HG03159 (cell line): ENCODE data around the gene LRRIQ4.

ENCODE experiments used
- ATAC-seq: cut with Tn5 transposase; IDR thresholded peaks from one replicate; pipeline ENCODE4 v1.9.1; 2021; ENCODE audit warnings: mild to moderate bottlenecking, moderate library complexity; ENCODE audit not compliant: unreplicated experiment

The LRRIQ4 gene

GRCh38 chr3:169812332-169813235 is at the start of gene LRRIQ4, which contains the start of gene LRRC34:
TSS of gene LRRIQ4 (plus strand) at chr3:169812870. CDS start at chr3:169821922, 9,052 bp downstream.
TSS of gene LRRC34 (minus strand) at chr3:169812904. CDS start at chr3:169812548, 356 bp downstream.
- ATAC-seq = peak; percentile 68

DNA sequence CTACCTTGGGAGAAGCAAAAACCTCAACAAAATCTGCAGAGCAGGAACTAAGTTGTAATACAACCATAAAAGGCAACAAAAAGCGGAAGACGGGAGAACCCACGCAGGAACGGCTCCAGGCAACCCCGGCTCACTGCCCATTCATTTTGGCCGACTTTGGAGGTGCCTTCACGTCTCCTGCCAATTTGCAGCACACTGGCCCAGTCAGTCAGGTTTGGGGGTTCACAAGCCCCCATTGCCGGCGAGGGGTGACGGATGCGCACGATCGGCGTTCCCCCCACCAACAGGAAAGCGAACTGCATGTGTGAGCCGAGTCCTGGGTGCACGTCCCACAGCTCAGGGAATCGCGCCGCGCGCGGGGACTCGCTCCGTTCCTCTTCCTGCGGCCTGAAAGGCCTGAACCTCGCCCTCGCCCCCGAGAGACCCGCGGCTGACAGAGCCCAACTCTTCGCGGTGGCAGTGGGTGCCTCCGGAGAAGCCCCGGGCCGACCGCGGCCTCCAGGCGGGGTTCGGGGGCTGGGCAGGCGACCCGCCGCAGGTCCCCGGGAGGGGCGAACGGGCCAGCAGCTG is 48.3 kb upstream of the LRRIQ4 start:
- peak; percentile 35 for ATAC-seq

DNA sequence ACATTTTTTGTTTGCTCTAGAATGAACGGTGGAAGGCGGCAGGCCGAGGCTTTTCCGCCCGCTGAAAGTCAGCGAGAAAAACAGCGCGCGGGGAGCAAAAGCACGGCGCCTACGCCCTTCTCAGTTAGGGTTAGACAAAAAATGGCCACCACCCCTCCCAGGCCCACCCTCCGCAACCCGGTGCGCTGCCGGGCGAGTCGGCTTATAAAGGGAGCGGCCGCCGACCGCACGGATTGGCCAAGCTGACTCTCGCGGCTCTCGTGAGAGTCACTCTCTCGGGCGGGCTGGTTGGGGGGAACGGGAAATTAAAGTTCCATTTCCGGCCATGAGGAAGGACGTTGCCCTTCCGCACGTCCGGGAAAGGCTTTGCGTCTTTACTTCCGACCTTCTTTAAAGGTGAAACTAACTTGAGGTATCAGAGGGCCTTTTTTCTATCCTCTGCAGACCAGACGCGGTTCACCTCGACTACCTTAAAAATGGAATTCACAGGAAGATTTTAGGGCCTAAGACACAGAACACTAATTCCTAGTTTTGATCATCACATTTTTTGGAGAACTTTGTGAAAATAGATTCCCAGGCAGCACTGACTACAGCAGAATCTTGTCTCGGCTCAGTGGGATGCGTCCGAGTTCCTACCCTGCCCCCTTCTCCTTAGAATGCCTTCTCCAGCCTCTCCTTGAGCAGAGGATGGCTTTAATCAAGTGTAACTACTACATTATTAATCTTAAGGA is 47.6 kb upstream of the LRRIQ4 start, which contains the start of gene TERC:
TSS of gene TERC (minus strand) at position 179 of the 731 bp plus-strand sequence.
- peak; percentile 77 for ATAC-seq

GRCh38 chr3:169769287-169770181 is 43.1 kb upstream of the LRRIQ4 start, which contains the start of gene ACTRT3:
TSS of gene ACTRT3 (minus strand) at chr3:169769561. CDS start at chr3:169769520, 41 bp downstream.
- ATAC-seq = peak; percentile 26

- ATAC-seq = no peak
Measured at GRCh38 chr3:169771497-169772304, 41.0 kb upstream of the LRRIQ4 start.

- ATAC-seq = peak; percentile 5
Measured at GRCh38 chr3:169772305-169772896, 40.3 kb upstream of the LRRIQ4 start.

GRCh38 chr3:169772897-169773816 is 39.5 kb upstream of the LRRIQ4 start, which contains the start of gene MYNN:
TSS of gene MYNN (plus strand) at chr3:169773396. CDS start at chr3:169774296, 900 bp downstream.
- ATAC-seq = peak; percentile 87

DNA sequence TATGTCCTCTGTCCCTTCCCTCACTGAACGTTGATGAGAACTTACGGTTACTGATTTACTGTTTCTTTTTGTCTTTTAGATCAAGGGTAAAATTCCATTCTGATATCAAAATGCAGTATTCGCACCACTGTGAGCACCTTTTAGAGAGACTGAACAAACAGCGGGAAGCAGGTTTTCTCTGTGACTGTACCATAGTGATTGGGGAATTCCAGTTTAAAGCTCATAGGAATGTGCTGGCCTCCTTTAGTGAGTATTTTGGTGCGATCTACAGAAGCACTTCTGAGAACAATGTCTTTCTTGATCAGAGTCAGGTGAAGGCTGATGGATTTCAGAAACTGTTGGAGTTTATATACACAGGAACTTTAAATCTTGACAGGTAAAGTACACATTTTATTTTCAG is 38.5 kb upstream of the LRRIQ4 start:
- no peak for ATAC-seq

- no peak for ATAC-seq
Measured at GRCh38 chr3:169777822-169778221, 34.8 kb upstream of the LRRIQ4 start.

GRCh38 chr3:169780742-169781141 is 31.9 kb upstream of the LRRIQ4 start:
- no peak for ATAC-seq

DNA sequence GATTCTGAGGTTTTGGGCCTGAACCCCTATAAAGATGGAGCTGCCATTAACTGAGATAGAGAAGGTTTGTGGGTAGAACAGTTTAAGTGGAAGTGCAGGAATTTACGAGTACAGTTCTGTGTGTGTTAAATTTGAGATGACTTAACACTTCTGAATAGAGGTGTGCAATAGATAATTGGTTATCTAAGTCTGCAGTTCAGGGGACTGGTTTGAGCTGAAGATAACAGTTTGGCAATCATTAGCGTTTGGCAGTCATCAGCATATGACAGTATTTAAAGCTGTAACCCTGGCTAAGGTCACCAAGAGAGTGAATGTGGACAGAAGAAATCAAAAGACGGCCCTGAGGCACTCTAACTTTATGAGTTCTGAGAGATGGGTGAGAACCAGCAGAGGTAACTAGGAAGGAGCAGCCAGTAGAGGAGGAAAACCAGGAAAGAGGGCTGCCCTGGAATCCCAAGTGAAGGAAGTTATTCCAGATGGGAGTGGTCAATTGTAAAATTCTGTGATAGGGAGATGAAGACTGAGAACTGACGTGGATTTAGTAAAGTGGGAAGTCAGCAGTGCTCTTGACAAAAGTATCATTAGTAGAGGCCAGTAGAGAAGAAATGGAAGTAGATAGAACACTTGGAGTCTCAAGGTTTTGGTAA is 31.3 kb upstream of the LRRIQ4 start:
- no peak for ATAC-seq

DNA sequence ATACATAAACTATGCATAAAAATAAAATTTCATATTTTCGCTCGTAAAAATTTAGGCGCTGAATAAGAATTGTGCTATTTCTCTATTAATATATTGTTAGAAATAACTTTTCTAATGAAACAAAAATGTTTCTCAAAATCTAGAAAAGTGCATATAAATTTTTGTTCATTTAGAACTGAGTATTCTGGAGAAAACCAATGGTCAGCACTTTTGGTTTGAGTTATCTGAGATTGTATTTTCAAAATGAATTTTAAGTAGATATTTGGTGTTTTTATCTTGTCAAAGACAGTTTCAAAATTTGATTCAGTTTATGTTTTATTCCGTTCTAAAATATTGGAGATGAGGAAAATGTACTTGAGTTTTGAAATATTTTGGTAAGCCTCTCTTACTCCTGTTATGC is 25.6 kb upstream of the LRRIQ4 start:
- no peak for ATAC-seq

DNA sequence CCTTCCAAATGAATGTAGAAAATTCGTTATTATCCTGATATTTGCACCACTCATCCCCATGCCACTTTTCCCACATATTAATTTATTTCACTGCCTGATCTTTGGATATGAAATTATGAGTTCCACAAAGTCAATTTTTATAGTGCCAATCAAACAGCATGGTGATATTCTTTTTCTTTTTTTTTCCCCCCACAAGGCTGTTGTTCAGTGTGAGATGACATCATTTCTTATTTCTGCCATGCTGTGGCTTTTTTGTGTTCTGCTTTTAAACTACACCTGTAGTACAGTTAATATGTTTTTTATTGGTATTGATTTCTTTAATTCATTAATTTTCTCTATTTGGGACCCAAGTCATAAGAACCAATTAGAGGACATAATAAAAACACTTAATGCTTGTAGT is 24.9 kb upstream of the LRRIQ4 start:
- ATAC-seq = no peak

DNA sequence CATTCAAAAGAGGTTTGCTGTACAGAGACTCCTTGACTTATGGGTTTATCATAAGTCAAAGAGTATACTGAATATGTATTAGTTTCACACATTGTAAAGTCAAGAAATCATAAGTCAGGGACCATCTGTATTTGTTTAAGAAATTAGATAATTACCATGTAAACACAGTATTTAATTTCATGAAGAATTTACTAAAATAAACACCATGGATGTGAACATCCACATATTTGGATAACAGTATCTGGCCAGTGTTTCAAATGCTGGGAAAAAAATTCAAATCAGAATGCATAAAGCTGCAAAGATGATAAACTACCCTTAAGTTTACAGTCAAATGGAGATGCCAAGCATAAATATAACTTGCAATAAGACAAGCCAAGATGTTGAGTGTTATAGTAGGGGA is 22.5 kb upstream of the LRRIQ4 start:
- no peak for ATAC-seq

DNA sequence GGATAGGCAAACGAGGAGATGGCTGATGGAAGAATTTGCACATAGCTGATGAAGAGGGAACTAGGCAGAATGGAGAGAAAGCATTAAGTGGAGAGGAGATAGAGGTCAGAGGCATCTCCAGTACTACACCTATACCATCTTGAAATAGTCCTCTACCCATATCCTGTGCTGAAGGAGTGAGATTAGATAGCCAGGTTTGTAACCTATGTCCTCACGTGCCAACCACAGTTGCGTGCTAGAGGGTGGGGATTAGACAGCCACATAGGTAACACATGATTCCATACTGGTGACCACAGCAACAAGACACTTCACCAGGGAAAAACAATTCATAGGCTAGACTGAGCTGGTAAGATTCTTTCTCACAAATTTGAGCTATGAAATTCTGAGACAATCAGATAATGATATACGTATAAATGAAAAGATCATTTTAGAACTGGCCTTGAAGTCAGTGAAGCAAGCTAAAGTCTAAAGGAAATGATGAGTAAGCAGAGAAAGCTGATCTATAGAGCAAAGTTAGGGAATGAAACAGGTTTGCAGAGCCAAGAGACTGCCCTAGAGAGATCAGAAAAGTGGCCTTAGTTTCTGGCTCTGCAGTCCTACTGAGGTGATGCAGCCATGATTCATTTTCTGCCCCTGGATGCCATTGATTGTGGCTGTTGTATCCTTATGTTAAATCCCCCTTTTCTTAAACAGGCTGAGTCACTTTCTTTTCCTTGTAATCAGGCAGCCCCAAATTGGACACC is 21.8 kb upstream of the LRRIQ4 start:
- ATAC-seq = no peak

GRCh38 chr3:169792359-169792758 is 20.3 kb upstream of the LRRIQ4 start:
- no peak for ATAC-seq

GRCh38 chr3:169804681-169805080 is 8.0 kb upstream of the LRRIQ4 start:
- no peak for ATAC-seq
